GF-D8 (cell line): ENCODE results near the gene HSFY2.
"Not testable (repeated sequence)": the region's sequence is repeated elsewhere in the genome, so short reads cannot be mapped to it uniquely, and the experiment has no call there.

ENCODE experiments used
- DNase-seq: peaks from one replicate; lab custom pipeline; 2025; lab: John Stamatoyannopoulos, UW

The HSFY2 gene, protein sequence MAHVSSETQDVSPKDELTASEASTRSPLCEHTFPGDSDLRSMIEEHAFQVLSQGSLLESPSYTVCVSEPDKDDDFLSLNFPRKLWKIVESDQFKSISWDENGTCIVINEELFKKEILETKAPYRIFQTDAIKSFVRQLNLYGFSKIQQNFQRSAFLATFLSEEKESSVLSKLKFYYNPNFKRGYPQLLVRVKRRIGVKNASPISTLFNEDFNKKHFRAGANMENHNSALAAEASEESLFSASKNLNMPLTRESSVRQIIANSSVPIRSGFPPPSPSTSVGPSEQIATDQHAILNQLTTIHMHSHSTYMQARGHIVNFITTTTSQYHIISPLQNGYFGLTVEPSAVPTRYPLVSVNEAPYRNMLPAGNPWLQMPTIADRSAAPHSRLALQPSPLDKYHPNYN

DNA sequence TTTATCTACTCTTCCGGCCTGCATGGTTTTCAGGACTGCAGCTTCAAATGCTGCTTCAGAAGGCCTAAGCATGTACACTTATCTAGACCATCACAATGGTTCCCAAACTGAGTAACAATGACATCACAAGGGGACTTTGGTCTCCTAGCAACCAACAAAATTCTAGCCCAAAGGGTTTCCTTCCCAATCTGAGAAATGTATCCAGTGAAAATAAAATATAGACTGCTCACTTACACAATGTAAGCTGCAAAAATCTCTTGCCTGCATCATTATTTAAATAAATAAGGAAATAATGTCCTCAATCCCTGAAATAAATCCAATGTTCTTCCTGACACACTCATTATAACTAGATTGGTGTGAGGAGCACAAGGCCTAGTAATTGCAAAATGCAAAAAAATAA, at the start of gene HSFY2:
TSS of gene HSFY2 (minus strand) at position 101 of the 400 bp plus-strand sequence. CDS start 117 bp downstream, outside the sequence.
- DNase-seq, result not testable (repeated sequence)

DNA sequence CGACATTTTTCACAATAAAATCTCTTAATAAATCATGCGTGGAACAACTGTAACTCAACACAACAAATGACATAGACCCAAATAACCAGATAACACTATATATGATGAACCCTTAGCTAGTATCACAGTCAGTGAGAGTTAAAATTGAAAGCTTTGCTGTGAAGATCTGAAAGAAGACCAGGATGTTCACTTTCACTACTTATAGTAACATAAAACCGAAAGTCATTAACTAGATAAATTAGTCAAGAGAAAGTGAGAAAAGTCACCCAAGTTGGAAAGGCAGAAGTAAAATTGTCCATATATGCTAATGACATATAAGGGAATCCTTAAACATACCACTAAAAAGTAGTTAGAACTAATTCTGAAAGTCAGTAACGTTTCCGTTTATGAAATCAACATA, 42.2 kb upstream of the HSFY2 start:
- DNase-seq, result not testable (repeated sequence)

DNA sequence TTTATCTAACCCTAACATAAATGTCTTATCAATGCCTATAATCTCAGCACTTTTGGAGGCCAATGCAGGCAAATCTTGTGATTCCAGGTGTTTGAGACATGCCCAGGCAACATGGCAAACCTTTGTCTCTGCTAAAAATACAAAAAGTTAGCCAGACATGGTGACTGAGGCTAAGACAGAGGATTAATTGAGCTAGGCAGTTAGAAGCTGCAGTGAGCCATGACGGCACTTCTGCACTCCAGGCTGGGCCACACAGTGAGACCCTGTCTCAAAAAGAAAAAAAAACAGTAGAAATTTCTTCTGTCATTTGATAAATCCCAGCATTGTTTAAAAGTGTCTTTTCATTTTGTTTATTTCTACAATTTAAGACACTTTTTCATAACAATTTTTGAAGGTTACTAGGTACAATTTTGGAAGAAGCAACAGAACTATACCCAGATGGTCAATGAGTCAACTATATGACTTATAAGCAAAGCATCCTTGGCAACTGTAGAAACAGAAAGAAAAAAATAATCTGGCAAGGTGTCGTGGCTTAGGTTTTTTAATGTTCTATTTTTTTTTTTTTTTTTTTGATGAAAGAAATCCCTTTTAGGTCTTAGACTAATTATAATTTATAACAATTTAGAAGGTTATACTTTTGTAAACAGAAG, 15.3 kb upstream of the HSFY2 start:
- not testable (repeated sequence) for DNase-seq

DNA sequence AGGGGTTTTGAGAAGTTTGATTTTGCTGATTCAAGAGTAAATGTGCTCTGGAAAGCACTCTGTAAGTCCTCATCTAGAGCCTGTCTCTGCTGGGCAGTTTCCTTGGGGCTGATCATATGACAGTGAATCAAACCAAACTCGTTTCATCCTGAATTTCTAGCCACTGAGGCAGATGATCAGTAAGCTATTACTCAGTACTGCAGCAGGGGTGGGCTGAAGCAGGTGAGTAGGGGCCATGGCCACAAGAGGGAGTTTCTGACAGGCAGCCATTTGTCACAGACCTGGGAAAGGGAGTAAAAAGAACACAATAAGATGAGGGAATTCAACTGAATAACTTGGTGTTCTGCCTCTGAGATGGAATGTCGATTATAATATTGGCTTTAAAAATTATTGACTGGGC, 19.5 kb downstream of the HSFY2 start:
- DNase-seq, result not testable (repeated sequence)

DNA sequence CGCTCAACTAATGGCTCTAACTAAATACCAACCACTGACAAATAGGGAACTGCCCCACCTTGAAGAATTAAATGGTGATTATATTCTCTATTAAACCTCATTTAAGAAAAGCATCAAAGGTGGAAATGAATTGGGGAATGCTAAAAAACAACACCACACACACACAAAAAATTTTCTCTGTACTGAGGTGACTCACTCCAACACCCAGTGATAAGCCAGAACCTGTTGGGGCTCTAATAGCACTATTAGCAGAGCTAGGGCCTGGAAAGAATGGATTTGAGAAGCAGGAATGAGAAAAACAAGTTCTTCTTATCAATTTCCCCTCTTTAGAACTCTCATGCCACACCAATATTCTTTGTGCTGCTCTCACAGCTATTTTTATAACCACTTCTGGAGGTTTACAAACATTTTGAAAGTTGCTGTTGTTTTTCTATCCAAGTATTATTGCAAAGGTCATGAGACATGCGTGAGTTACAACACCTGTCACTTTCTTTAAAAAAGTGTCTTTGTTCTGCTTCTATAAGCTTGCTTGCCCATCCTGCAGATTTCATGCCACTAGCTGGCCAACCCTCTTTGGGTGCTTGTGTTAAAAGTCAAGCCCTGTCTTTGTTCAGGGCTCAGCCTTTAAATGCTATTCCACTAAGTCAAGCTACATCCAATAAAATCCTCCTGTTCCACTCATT, 20.3 kb downstream of the HSFY2 start:
- DNase-seq, result not testable (repeated sequence)

DNA sequence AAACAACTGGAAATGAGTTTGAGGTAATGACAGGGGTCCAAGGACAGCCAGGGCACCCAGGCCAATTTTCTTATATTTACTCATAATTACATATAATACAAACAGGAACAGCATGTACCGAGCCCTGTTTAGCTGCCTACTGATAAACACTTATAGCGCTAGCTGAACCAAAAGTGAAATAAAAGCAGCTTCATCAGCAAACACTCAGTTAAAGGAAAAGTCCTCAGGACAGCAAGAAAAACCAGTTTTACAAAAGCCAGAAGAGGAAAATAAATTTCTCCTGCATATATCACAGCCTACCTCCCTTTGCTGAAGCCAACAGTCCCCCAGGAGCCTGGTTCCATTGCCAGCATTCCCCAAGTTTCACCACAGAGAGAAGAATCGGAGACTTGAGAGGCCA, 49.8 kb downstream of the HSFY2 start:
- not testable (repeated sequence) for DNase-seq
